H1 (cell line): Measurements from ENCODE around the gene OR6K2.
"Not testable (repeated sequence)": the region's sequence is repeated elsewhere in the genome, so short reads cannot be mapped to it uniquely, and the experiment has no call there.

ENCODE experiments used
- CBX8 ChIP-seq: fragments of 300-800, 300-1000 bp; sonication (generic); IDR thresholded peaks from 2 replicates; pipeline ENCODE4 v1.7.1; 2016; ENCODE audit warnings: low read depth, low read length, borderline replicate concordance
- CREB1 ChIP-seq: IDR thresholded peaks from 2 replicates; pipeline ENCODE4 v1.6.1; 2012; ENCODE audit warnings: inconsistent platforms
- EP300 ChIP-seq, 2 experiments: IDR thresholded peaks; 1 replicate in 1 of 2; 2 replicates in 1 of 2; pipeline ENCODE4 v1.6.1; 2011 to 2012; ENCODE audit warnings: low read depth in 2 of 2, low read length in 2 of 2, mild to moderate bottlenecking in 2 of 2, borderline replicate concordance in 1 of 2, inconsistent platforms in 1 of 2, moderate library complexity in 1 of 2
- EZH2 ChIP-seq: fragments of 200-600 bp; sonication (generic); IDR thresholded peaks from 2 replicates; pipeline ENCODE4 v1.7.1; 2012; ENCODE audit warnings: low read depth, mild to moderate bottlenecking, moderate library complexity, low read length, inconsistent platforms; ENCODE audit not compliant: severe bottlenecking
- JUN ChIP-seq: IDR thresholded peaks from 2 replicates; pipeline ENCODE4 v1.6.1; 2011; ENCODE audit warnings: low read depth, mild to moderate bottlenecking, improper control_type of control experiment, low read length
- MAFK ChIP-seq: IDR thresholded peaks from 2 replicates; pipeline ENCODE4 v1.6.1; 2012; ENCODE audit warnings: low read depth, mild to moderate bottlenecking, improper control_type of control experiment, low read length
- POLR2A ChIP-seq, 2 experiments: IDR thresholded peaks; 1 replicate in 1 of 2; 2 replicates in 1 of 2; pipeline ENCODE4 v1.6.1; 2011; ENCODE audit warnings: low read depth in 2 of 2, low read length in 2 of 2, mild to moderate bottlenecking in 2 of 2; ENCODE audit errors: control extremely low read depth in 1 of 2
- POLR2AphosphoS5 ChIP-seq: IDR thresholded peaks from 2 replicates; pipeline ENCODE4 v1.6.1; 2011; ENCODE audit warnings: low read depth, low read length
- RXRA ChIP-seq: IDR thresholded peaks from 2 replicates; pipeline ENCODE4 v1.6.1; 2011; ENCODE audit warnings: low read depth, mild to moderate bottlenecking, low read length, moderate library complexity; ENCODE audit not compliant: insufficient read depth
- SIN3A ChIP-seq, 2 experiments: IDR thresholded peaks in 1 of 2; conservative IDR thresholded peaks in 1 of 2; 2 replicates each; pipeline ENCODE4 v1.6.1; 2011 to 2012; ENCODE audit warnings: low read length in 2 of 2, improper control_type of control experiment in 1 of 2, low read depth in 1 of 2, mild to moderate bottlenecking in 1 of 2
- TAF1 ChIP-seq: IDR thresholded peaks from 2 replicates; pipeline ENCODE4 v1.6.1; 2011; ENCODE audit warnings: mild to moderate bottlenecking, low read depth, low read length
- TEAD4 ChIP-seq: IDR thresholded peaks from 2 replicates; pipeline ENCODE4 v1.6.1; 2012; ENCODE audit warnings: low read depth, low read length, inconsistent platforms, mixed read lengths
- TF ChIP-seq, protein P1 (sequence below), 3 experiments: IDR thresholded peaks; 1 replicate in 2 of 3; 2 replicates in 1 of 3; pipeline versions ENCODE4 v1.5.1 to v1.6.1; 2011; ENCODE audit warnings: low read length in 3 of 3, mild to moderate bottlenecking in 3 of 3, inconsistent platforms in 2 of 3, low read depth in 1 of 3, moderate library complexity in 1 of 3; ENCODE audit not compliant: insufficient read depth in 1 of 3; ENCODE audit errors: control extremely low read depth in 1 of 3

DNA sequence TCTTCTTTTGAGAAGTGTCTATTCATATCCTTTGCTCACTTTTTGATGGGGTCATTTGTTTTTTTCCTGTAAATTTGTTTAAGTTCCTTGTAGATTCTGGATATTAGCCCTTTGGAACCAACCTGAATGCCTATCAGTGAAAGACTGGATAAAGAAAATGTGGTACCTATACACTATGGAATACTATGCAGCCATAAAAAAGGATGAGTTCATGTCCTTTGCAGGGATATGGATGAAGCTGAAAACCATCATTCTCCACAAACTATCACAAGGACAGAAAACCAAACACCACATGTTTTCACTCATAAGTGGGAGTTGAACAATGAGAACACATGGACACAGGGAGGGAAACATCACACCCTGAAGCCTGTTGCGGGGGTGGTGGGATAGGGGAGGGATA lies 12.1 kb downstream of the OR6K2 start:
- TF ChIP-seq EP300 (IDR thresholded peaks at IDR 0.05; ENCODE audit: borderline replicate concordance in 1 of 2, low read depth in 2 of 2, low read length in 2 of 2); CREB1; CBX8; EZH2; TAF1; POLR2A (IDR thresholded peaks at IDR 0.05; ENCODE audit: control extremely low read depth in 1 of 2, low read depth in 2 of 2, low read length in 2 of 2); TEAD4; RXRA; POLR2AphosphoS5; SIN3A (conservative IDR thresholded peaks at IDR 0.05 in 1 of 2, IDR thresholded peaks at IDR 0.05 in 1 of 2; ENCODE audit: low read depth in 1 of 2, low read length in 2 of 2); MAFK; JUN: not testable (repeated sequence)
- TF ChIP-seq, protein P1, sequence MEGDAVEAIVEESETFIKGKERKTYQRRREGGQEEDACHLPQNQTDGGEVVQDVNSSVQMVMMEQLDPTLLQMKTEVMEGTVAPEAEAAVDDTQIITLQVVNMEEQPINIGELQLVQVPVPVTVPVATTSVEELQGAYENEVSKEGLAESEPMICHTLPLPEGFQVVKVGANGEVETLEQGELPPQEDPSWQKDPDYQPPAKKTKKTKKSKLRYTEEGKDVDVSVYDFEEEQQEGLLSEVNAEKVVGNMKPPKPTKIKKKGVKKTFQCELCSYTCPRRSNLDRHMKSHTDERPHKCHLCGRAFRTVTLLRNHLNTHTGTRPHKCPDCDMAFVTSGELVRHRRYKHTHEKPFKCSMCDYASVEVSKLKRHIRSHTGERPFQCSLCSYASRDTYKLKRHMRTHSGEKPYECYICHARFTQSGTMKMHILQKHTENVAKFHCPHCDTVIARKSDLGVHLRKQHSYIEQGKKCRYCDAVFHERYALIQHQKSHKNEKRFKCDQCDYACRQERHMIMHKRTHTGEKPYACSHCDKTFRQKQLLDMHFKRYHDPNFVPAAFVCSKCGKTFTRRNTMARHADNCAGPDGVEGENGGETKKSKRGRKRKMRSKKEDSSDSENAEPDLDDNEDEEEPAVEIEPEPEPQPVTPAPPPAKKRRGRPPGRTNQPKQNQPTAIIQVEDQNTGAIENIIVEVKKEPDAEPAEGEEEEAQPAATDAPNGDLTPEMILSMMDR (IDR thresholded peaks at IDR 0.05; ENCODE audit: control extremely low read depth in 1 of 3, insufficient read depth in 1 of 3, low read depth in 1 of 3, low read length in 3 of 3) = not testable (repeated sequence)
